ENCODE results near the gene ZCCHC7. TPM values are rescaled to one million over a fixed set of nuclear protein-coding genes. Genes with fewer than 3 reads are reported as not detected.
A peak's percentile ranks its signal among the peaks of the same experiment; 100 is the strongest.

ZCCHC7 gene
- total and polyA plus RNA-seq, 9 of the 15 experiments (the other 6 are each of a cell fraction or from before 2014, with no cell fraction given): 34.1 to 68.9 (median 48.8) TPM

DNA sequence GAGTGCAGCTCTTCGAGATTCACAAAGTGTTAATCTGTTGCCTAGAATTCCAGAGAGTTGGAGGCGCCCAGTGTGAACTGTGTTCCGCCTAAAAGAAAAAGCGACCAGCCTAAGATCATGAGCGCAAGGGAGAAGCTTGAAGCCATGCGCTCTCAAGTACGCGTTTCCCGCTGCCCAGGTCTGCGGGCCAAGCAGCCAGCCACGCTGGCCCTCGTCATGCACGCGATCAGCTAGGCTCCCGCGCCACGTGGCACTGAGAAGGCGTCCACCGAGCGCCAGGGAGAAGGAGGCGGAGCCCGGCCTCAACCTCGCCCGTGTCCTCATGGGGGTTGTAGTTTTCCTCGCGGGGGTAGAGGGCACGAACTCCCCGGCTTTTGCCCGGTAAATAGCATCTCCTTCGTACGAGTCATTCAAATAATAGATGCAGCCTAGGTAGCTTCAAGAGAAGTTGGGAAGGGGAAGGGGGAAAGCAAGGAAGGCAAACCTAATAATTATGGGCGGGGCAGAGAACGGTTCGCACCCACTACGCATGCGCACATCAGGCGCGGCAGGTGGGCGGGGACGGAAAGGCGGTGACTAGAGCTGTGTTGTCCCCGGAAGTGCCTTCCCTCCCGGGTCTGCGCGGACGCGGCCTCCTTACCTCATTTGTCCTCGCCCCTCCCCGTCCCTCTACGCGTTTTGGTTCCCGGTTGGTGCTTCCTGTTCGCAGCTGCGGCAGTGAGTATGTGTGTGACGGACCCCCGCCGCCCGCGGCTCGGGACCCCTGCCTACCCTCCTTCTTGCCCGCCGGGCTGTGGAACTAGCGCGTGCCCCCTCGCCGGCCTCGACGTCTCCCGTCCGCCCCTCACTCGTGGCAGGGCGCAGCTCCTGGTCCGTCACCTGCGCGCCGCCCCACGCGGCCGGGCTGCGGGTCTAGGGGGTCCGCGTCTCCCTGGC lies at the start of gene ZCCHC7 (continued):
- TF ChIP-seq FOXA3 (CRISPR knock-in tag; conservative IDR thresholded peaks at IDR 0.05 in 1 of 2, IDR thresholded peaks at IDR 0.05 in 1 of 2): peak in 1 of 2 experiments; percentile 97; a peak in 2 of 4 replicates
- 0 out of 2 replicates have a peak, but pooled peaks have one; percentile 22 for TF ChIP-seq ZNF384 (IDR thresholded peaks at IDR 0.05; ENCODE audit: low read depth, low read length)
- peak; percentile 36; the same call in 1 of the 2 replicates for TF ChIP-seq DPF2 (IDR thresholded peaks at IDR 0.05)
- TF ChIP-seq ZNF23 (CRISPR knock-in tag; IDR thresholded peaks at IDR 0.05): no peak; the same call in 1 of the 2 replicates
- TF ChIP-seq, protein P1, sequence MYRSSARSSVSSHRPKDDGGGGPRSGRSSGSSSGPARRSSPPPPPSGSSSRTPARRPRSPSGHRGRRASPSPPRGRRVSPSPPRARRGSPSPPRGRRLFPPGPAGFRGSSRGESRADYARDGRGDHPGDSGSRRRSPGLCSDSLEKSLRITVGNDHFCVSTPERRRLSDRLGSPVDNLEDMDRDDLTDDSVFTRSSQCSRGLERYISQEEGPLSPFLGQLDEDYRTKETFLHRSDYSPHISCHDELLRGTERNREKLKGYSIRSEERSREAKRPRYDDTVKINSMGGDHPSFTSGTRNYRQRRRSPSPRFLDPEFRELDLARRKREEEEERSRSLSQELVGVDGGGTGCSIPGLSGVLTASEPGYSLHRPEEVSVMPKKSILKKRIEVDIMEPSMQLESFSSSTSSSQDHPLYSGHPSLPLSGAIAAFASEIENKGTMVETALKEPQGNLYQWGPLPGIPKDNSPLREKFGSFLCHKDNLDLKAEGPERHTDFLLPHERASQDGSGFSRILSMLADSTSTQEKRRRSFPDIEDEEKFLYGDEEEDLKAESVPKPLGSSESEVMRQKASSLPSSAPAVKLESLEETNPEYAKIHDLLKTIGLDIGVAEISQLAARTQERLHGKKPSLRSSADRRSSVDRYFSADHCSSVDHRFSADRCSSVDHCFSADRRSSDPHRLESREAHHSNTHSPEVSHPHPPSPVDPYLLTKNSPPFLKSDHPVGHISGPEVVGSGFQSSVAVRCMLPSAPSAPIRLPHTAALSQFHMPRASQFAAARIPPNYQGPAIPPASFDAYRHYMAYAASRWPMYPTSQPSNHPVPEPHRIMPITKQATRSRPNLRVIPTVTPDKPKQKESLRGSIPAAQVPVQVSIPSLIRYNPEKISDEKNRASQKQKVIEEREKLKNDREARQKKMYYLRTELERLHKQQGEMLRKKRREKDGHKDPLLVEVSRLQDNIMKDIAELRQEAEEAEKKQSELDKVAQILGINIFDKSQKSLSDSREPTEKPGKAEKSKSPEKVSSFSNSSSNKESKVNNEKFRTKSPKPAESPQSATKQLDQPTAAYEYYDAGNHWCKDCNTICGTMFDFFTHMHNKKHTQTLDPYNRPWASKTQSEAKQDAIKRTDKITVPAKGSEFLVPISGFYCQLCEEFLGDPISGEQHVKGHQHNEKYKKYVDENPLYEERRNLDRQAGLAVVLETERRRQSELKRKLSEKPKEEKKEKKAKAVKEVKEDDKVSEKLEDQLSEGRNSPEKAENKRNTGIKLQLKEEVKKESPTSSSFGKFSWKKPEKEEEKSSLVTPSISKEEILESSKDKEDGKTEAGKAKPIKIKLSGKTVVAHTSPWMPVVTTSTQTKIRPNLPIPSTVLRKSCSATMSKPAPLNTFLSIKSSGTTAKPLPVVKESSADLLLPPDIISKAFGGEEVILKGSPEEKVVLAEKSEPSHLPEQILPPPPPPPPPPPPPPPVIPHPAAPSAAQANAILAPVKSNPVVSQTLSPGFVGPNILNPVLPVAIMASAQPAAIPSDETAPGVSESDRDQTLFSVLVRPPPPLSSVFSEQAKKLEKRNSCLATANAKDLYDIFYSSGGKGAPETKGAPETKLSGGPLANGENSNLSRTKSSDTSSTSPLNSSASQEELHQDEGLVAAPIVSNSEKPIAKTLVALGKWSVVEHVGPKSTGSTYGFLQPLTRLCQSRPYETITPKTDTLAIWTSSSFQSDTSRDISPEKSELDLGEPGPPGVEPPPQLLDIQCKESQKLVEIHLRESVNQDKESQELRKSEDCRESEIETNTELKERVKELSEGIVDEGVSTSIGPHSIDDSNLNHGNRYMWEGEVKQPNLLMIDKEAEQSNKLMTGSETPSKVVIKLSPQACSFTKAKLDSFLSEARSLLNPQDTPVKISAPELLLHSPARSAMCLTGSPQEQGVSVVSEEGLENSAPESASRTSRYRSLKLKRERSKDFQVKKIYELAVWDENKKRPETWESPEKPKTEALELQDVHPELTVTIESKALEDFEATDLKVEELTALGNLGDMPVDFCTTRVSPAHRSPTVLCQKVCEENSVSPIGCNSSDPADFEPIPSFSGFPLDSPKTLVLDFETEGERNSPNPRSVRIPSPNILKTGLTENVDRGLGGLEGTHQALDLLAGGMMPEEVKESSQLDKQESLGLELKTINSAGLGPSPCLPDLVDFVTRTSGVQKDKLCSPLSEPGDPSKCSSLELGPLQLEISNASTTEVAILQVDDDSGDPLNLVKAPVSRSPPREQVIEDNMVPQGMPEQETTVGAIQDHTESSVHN (IDR thresholded peaks at IDR 0.05; ENCODE audit: borderline replicate concordance in 1 of 2, low read depth in 1 of 2): no peak
- TF ChIP-seq, protein P2, sequence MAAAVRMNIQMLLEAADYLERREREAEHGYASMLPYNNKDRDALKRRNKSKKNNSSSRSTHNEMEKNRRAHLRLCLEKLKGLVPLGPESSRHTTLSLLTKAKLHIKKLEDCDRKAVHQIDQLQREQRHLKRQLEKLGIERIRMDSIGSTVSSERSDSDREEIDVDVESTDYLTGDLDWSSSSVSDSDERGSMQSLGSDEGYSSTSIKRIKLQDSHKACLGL (CRISPR knock-in tag; IDR thresholded peaks at IDR 0.05; ENCODE audit: borderline replicate concordance, poor library complexity, severe bottlenecking): peak; percentile 91
- TF ChIP-seq, protein P3, sequence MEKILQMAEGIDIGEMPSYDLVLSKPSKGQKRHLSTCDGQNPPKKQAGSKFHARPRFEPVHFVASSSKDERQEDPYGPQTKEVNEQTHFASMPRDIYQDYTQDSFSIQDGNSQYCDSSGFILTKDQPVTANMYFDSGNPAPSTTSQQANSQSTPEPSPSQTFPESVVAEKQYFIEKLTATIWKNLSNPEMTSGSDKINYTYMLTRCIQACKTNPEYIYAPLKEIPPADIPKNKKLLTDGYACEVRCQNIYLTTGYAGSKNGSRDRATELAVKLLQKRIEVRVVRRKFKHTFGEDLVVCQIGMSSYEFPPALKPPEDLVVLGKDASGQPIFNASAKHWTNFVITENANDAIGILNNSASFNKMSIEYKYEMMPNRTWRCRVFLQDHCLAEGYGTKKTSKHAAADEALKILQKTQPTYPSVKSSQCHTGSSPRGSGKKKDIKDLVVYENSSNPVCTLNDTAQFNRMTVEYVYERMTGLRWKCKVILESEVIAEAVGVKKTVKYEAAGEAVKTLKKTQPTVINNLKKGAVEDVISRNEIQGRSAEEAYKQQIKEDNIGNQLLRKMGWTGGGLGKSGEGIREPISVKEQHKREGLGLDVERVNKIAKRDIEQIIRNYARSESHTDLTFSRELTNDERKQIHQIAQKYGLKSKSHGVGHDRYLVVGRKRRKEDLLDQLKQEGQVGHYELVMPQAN (IDR thresholded peaks at IDR 0.05; ENCODE audit: borderline replicate concordance): peak; percentile 97
- peak in 1 of 2 experiments; percentile 99; a peak in 2 of 4 replicates for TF ChIP-seq MLX (CRISPR knock-in tag; conservative IDR thresholded peaks at IDR 0.05)
- TF ChIP-seq CCNT2 (IDR thresholded peaks at IDR 0.05; ENCODE audit: borderline replicate concordance, extremely low read depth, insufficient read length, low read depth, low read length): peak; percentile 55
